NB4 (cell line): ENCODE measurements around the gene SND1.

Experiments used
- MYC ChIP-seq: IDR thresholded peaks from 2 replicates; pipeline ENCODE4 v1.6.1; 2011; ENCODE audit warnings: low read depth, low read length
- POLR2A ChIP-seq: IDR thresholded peaks from 2 replicates; pipeline ENCODE4 v1.6.1; 2011; ENCODE audit warnings: mild to moderate bottlenecking; ENCODE audit not compliant: insufficient read length; ENCODE audit errors: extremely low read depth
- TF ChIP-seq, protein P1 (sequence below): IDR thresholded peaks from one replicate; pipeline ENCODE4 v1.5.1; 2012; ENCODE audit warnings: low read depth, low read length
- TF ChIP-seq, protein P2 (sequence below): IDR thresholded peaks from 2 replicates; pipeline ENCODE4 v1.6.1; 2011; ENCODE audit warnings: low read depth, low read length

DNA sequence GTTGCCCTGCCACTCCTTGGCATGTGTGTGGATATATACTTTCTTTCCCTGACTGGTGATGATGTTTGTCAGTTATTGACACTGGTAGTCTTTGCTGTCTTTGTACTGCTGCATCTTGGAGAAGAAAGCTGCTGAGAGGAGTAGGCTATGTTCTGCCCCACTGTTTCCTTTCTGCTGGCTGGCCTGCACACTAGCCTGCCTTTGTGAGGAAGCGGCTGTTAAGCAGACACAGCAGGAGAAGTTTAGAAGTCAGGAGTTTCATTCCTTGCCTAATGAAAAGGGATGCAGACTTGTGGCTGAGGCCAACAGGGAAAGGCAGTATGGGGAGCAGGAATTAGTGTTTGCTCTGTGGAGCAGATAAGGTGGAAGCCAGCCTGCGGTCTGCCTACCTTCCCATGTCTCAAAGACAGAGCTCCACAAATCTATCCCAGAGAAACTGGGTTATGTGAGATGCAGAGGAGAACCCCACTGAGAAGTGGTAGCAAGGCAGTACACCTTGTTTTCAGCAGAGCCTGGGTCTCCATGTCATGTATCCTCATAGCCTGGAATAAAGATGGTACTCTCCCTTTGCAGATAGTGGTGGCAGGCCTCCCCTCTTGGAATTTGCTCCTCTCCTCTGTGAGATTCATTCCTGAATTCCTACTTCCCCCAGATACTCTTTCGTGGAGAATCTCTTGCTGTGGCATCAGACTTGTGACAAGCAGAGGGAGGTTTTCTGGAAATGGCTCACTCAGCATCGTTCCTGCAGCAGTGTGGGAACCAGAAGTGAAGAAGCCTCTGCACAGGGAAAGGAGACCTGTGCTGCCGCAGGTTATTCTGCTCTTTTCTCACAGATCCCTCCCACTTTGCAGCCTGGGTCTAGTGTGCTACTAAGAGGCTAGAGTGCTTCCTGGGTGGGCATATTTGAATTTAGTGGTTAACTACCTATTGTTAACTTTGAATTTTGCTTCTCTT lies 249.0 kb downstream of the SND1 start:
- TF ChIP-seq, protein P1, sequence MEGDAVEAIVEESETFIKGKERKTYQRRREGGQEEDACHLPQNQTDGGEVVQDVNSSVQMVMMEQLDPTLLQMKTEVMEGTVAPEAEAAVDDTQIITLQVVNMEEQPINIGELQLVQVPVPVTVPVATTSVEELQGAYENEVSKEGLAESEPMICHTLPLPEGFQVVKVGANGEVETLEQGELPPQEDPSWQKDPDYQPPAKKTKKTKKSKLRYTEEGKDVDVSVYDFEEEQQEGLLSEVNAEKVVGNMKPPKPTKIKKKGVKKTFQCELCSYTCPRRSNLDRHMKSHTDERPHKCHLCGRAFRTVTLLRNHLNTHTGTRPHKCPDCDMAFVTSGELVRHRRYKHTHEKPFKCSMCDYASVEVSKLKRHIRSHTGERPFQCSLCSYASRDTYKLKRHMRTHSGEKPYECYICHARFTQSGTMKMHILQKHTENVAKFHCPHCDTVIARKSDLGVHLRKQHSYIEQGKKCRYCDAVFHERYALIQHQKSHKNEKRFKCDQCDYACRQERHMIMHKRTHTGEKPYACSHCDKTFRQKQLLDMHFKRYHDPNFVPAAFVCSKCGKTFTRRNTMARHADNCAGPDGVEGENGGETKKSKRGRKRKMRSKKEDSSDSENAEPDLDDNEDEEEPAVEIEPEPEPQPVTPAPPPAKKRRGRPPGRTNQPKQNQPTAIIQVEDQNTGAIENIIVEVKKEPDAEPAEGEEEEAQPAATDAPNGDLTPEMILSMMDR: no peak
- TF ChIP-seq, protein P2, sequence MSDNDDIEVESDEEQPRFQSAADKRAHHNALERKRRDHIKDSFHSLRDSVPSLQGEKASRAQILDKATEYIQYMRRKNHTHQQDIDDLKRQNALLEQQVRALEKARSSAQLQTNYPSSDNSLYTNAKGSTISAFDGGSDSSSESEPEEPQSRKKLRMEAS: no peak
- TF ChIP-seq POLR2A (no peak), MYC (no peak)
